ENCODE results near the gene RASL11B.

The RASL11B gene

DNA sequence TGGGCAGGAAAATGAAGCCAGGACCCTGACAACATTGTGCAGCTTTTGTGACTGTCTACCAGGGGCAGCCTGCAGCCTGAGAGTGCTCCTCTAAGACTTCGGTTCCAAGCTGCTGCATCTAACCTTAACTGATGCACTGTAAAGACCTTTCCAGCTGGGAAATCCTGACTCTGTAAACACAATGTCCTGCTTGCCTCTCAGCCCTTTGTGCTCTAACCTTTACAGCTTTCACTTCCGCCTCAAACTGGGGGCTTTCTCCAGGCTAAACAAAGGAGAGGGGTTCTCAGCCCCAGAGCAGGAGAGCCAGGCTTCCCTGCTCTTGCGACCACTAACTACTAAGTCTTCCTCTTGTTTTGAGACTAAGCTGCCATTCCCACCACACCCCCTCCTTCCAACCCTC is 19.3 kb upstream of the RASL11B start:
- DNase-seq: no peak

GRCh38 chr4:52843351-52843750 is 18.8 kb upstream of the RASL11B start:
- DNase-seq: no peak

- DNase-seq: peak in 16 of 51 donors; percentile 3 to 36 (median 14)
Observed at GRCh38 chr4:52843958-52844357, 18.2 kb upstream of the RASL11B start.

DNA sequence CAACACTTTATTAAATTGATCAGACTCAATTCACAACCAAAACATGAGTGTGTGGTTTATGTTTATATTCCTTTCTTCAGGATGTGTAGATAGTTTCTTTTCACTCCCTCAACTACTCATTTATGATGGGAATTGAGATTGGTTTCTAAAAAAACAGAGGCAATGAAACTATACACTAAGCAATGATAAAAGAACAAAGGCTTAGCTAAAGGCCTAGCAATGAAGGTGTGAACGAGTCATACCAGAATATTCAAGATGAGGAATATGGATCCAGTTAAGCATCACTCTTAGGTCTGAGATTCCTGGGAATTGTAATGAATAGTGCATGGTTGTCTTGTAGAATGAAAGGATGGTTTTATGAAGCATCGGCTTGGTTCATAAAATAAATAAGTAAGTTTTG is 17.5 kb upstream of the RASL11B start:
- no peak for DNase-seq

GRCh38 chr4:52846502-52846901 is 15.6 kb upstream of the RASL11B start:
- peak in 4 of 51 donors; percentile 9 to 31 (median 18) for DNase-seq

DNA sequence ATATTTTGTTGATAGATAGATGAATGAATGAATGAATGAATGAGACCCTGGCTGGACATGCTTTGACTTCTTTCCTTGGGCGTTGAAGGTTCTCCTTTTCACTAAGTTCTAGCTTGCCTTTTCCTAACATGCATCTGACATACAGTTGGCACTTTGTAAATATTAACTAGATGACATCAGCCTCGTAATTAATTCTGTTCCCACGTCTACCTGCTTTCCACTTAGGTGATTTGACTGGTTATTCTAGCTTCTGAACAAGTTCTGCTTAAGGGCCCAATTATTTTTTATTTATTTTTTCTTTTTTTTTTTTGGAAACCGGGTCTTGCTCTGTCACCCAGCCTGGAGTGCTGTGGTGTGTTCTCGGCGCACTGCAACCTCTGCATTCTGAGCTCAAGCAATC is 13.9 kb upstream of the RASL11B start:
- no peak for DNase-seq

DNA sequence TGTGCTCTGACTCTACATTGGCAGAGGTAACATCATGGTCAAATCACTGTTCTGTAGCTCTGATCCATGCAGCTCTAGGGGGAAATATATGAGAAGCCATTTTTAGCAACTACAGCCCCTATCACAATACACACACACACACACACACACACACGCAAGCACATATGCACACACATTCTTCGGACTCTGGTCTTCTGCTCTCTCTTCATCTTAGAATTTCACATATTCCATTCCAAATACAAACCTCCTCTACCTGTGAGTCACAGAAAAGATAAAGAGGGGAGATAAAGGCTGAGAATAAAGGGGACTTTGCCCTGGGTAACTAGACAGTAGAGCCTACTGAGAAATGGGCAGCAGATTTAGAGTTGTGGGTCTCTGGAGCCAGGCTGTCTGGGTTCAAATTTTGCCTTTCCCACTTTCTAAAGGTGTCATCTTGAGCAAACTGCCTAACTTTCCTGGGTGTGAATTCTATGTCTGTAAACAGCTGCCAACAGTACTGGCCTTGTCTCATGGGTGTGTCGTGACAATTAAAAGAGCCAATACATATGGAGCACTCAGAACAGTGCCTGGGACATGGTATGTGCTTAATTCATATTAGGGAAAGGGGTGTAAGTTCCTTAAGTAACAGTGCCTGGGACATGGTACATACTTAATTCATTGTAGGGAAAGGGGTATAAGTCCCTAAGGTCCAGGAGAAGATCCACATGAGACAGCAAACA is 11.6 kb upstream of the RASL11B start:
- DNase-seq: no peak

GRCh38 chr4:52852041-52852440 is 10.1 kb upstream of the RASL11B start:
- no peak for DNase-seq

DNA sequence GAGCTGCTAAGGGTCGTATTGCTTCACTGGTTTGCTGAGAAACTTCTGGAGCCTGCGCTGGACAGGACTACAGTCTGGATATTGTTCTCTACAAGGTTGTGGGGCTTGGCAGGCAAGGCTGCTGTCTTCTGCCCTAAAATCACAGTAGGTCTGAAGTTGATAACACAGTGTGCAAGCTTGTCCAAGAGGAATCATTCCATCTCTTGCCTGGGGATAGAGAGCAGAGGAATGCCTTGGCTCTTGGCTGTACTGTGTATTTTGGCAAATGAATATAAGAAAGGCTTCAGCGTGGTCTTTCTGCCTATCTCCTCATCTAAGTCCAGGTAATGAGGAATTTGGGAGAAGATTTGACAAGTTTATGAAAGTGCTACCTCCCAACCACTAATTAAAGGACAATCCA is 9.4 kb upstream of the RASL11B start:
- no peak for DNase-seq

DNA sequence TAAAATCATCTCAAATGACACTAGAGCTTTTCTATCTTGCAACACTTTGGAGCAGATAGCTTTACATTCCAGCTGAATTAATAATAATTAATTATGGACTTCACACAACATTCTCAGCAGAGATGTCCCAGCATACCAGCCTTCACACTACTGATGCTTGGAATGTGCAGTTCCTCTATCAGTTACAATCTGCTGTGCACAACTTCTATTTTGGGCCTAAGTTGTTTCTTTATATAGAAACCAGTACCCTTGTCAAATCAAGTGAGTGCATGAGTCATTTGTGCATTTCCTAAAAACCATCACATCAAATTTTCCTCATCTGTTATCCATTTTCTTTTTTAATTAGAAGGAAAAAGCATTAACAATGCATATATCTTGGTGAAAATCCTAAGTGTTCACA is 8.8 kb upstream of the RASL11B start:
- no peak for DNase-seq

DNA sequence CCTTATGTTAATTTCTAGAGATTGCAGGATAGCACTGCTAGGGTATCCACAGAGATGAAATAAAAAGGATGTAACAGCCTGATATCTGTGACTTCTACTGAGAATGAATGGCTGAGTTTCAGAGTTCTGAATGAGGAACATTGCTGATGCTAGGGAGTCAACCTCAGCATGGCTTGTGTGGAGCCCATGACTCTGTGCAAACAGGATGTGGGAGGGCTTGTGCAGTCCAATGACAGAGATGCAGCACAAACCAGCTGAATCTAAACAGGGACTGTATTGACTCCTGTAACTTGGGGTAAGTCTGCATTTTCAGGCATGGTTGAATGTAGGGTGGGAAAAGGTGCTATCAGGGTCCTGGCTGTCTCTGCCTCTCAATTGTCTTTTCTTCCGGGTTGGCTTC is 5.3 kb upstream of the RASL11B start:
- no peak for DNase-seq

DNA sequence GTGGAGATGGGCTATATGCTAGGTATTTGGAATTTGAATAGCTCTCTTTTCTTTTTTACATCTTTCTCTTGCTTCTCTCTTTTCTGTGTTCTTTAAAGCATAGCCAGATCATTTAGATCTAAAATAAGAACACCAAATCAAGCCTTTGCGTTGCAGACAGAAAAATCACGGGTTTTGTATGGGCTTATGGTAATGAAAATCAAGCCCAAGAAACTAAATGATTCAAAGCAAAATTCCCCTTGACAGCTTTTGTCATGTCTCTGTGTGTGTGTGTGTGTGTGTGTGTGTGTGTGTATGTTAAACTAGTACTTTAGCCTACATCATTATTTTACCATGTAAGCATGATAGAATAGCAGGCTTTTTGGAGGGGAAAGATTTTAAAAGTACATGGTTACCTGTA is 1.8 kb upstream of the RASL11B start:
- DNase-seq: no peak

DNA sequence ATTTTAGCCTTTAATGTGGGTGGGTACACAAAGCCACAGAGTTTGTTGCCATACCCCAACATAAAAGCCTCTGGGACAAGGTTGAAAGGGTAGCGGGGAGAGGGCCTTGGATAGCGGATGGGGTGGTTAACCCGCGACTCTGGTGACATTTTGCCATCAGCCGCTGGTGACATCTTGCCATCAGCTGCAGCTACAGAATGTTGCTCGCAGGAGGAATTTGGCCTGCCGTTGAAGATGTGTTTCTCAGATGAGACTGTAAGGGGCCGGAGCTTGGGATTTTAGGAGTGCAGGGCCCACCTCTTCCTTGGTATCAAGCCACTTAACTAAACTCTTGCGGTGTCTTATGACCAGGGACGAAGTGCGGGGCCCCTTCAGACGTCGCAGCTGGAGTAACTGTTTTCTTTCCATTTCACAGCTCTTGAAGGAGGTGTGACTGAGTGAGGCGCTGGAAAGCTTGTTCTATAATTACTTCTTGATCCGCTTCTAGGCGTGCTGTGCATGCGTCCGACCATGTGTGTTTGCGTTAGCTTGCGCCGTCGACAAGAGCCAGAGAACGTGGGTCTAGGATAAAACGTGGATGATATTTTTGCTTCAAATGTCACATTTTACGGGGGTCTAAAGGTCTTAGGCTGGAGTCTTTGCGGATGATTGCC is 820 bp upstream of the RASL11B start:
- DNase-seq: no peak

DNA sequence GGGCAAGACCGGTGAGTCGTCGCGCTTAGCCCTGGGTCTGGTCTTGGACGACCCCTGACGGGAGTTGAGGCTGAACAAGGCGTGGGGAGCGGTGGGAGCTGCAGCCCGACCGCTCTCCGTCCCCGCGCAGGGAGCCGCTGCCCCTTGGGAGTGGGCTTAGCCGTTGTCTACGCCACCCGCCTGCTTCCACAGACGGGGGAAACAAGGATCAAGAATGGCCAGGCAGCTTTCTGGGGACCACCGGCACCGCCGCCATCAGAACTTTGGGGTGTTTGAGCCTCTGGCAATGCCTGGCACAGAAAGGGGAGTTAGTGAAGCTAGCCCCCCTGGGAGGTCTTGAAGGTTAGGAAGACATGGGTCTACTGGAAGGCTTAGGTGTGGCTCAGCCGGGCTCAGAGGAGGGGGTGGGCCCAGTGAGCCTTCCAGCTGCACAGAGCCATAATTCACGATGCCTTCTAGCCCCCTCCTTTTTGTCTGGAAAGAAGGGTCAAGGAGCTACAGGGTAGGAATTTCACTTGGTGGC is 583 bp downstream of the RASL11B start:
- DNase-seq: no peak

GRCh38 chr4:52863324-52863723 is 1.2 kb downstream of the RASL11B start:
- no peak for DNase-seq

- no peak for DNase-seq
Observed at GRCh38 chr4:52864793-52865192, 2.7 kb downstream of the RASL11B start.

DNA sequence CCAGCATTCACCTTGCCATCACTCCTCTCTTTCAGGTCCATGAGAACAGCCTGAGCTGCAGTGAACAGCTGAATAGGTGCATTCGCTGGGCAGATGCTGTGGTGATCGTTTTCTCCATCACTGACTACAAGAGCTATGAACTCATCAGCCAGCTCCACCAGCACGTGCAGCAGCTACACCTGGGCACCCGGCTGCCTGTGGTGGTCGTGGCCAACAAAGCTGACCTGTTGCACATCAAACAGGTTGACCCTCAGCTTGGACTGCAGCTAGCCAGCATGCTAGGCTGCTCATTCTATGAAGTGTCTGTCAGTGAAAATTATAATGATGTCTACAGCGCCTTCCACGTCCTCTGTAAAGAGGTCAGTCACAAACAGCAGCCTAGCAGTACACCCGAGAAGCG is 3.2 kb downstream of the RASL11B start:
- no peak for DNase-seq

DNA sequence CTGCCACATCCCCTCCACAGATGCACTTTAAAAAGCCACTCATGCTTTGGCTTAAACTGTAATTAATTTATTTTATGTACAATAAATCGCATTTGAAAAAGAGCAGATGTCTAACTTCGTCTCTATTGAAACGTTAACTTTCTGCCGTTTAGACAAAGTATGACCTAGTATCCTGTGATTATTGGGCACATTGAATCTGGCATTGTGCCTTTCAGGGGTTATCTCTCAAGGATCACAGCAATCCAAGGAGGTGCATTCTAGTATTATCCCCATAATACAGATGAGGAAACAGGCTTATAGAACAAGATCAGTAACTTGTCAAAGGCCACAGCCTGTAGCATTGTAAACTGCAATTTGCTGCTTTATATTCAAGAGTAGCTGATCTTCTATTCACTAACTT is 4.6 kb downstream of the RASL11B start:
- no peak for DNase-seq

DNA sequence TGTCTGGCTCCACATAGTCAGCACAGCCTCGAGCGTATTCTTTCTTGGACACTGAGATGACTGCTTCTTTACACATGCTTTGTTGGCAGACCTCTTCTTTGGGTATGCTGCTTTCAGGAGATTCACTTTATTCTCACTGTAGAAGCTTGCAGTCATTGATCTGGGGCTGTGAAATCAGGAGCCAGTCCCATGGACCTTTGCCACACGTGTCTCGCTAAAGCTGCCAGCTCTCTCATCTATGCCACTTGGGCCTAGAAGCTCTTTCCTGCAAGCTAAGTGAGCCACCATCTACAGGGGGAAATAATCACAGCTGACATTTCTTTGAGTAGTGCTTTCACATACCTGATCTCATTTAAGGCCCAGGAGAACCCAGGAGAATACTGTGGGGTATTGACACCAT is 5.0 kb downstream of the RASL11B start:
- DNase-seq: no peak

- peak in 24 of 51 donors; percentile 1 to 60 (median 16) for DNase-seq
Observed at GRCh38 chr4:52868133-52868532, 6.0 kb downstream of the RASL11B start.

GRCh38 chr4:52869196-52869595 is 7.1 kb downstream of the RASL11B start:
- DNase-seq: peak in 40 of 51 donors; percentile 7 to 71 (median 36)

DNA sequence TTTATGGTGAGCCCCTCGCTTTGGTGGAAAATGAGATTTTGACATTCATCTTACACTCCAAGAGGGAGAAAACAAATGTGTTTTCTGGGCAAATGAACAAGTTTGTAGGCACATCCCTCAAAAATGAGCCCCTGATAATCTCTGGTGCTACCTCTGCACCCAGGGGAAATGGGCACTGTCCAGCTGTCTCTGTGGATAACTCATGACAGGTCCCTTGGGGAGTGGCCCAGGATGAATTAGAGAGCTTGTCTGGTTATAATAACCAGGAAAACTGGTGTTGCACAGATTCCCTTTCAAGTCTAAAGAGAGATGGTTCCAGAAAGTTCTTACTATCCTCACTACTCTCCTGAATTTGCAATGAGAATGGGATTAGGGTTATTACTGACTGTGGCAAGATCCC is 7.5 kb downstream of the RASL11B start:
- DNase-seq: no peak

DNA sequence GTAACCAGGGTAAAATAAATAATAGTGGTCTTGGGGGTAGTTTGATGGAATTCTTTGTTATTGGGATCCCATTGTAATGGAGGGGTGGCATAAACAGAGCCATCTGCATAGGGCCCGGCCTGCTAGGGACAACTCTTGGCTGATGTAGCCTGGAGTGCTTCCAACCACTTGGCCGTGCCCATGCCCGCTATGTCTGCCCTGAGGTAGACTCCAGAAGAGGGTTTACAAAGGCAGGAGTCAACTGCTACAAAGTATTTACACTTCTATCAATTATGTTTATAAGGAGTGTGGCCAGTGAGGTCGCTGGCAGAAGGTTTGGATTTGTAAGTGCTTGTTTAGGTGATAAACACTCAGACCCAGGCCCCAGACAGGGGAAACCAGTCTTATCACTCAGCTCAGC is 8.1 kb downstream of the RASL11B start:
- peak in 4 of 51 donors; percentile 5 to 9 (median 7) for DNase-seq

Data from hypothalamus (tissue), 51 donors.